GM19468 (cell line): ENCODE data around the gene OR10AD1.
"Not testable (repeated sequence)": the region's sequence is repeated elsewhere in the genome, so short reads cannot be mapped to it uniquely, and the experiment has no call there.

Source experiments
- ATAC-seq: cut with Tn5 transposase; IDR thresholded peaks from one replicate; pipeline ENCODE4 v1.9.1; 2021; ENCODE audit warnings: mild to moderate bottlenecking, moderate library complexity, moderate number of reproducible peaks; ENCODE audit not compliant: unreplicated experiment; ENCODE audit errors: extremely low read depth

Gene OR10AD1

GRCh38 chr12:48203192-48203591 is at the start of gene OR10AD1:
Gene OR10AD1, minus strand, starts transcription at chr12:48203292. Its CDS starts 0 bp downstream, at chr12:48203292.
- no peak for ATAC-seq

GRCh38 chr12:48247181-48247966 is 44.3 kb upstream of the OR10AD1 start:
- no peak for ATAC-seq

- no peak for ATAC-seq
Measured at GRCh38 chr12:48237162-48237561, 34.1 kb upstream of the OR10AD1 start.

GRCh38 chr12:48235796-48236333 is 32.8 kb upstream of the OR10AD1 start:
- ATAC-seq, result no peak

- not testable (repeated sequence) for ATAC-seq
Measured at GRCh38 chr12:48231169-48231958, 28.3 kb upstream of the OR10AD1 start.

GRCh38 chr12:48224533-48224932 is 21.4 kb upstream of the OR10AD1 start:
- not testable (repeated sequence) for ATAC-seq

- ATAC-seq, result no peak
Measured at GRCh38 chr12:48221645-48222044, 18.6 kb upstream of the OR10AD1 start.

- ATAC-seq, result no peak
Measured at GRCh38 chr12:48220701-48221100, 17.6 kb upstream of the OR10AD1 start.

GRCh38 chr12:48219631-48220030 is 16.5 kb upstream of the OR10AD1 start:
- ATAC-seq, result no peak

GRCh38 chr12:48216785-48217184 is 13.7 kb upstream of the OR10AD1 start:
- no peak for ATAC-seq

- ATAC-seq, result not testable (repeated sequence)
Measured at GRCh38 chr12:48209495-48209894, 6.4 kb upstream of the OR10AD1 start.

- ATAC-seq, result no peak
Measured at GRCh38 chr12:48202766-48203165, 326 bp downstream of the OR10AD1 start.

GRCh38 chr12:48201516-48201915 is 1.6 kb downstream of the OR10AD1 start:
- no peak for ATAC-seq

GRCh38 chr12:48201091-48201490 is 2.0 kb downstream of the OR10AD1 start:
- no peak for ATAC-seq

GRCh38 chr12:48199774-48200221 is 3.3 kb downstream of the OR10AD1 start:
- ATAC-seq, result no peak

GRCh38 chr12:48198985-48199384 is 4.1 kb downstream of the OR10AD1 start:
- ATAC-seq, result no peak

- no peak for ATAC-seq
Measured at GRCh38 chr12:48198672-48198971, 4.5 kb downstream of the OR10AD1 start.

- peak; percentile 99 for ATAC-seq
Measured at GRCh38 chr12:48197971-48198671, 5.0 kb downstream of the OR10AD1 start.

GRCh38 chr12:48197549-48197970 is 5.5 kb downstream of the OR10AD1 start:
- peak; percentile 9 for ATAC-seq

GRCh38 chr12:48194799-48195201 is 8.3 kb downstream of the OR10AD1 start:
- ATAC-seq, result no peak
